Fibroblast of skin of scalp (primary cell): ENCODE measurements around the gene COMMD8. TPM values are rescaled to one million over a fixed set of nuclear protein-coding genes. Genes with fewer than 3 reads are reported as not detected.
"Not testable (repeated sequence)": the region's sequence is repeated elsewhere in the genome, so short reads cannot be mapped to it uniquely, and the experiment has no call there.

Experiments used
- DNase-seq: peaks from one replicate; pipeline ENCODE4 v3.0.0-alpha.2; 2013
- polyA plus RNA-seq, 2 experiments: library from polyadenylated mRNA; unstranded; fragments of 120-200 nt; gene quantifications; one replicate each; pipeline ENCODE4 v1.2.1, GENCODE V29; 2013; ENCODE audit not compliant: insufficient read length in 2 of 2

COMMD8 gene
- polyA plus RNA-seq (2013, experiment 1 of 2; ENCODE audit: insufficient read length), result 20.4 TPM
- 22.1 TPM for polyA plus RNA-seq (2013, experiment 2 of 2; ENCODE audit: insufficient read length)

GRCh38 chr4:47463235-47463956 lies at the start of gene COMMD8:
COMMD8 (minus strand) TSS chr4:47463702; CDS start chr4:47463651, 51 bp downstream.
- DNase-seq, result peak; percentile 96

- no peak for DNase-seq
Observed at GRCh38 chr4:47510506-47511143, 47.1 kb upstream of the COMMD8 start.

- peak; percentile 63 for DNase-seq
Observed at GRCh38 chr4:47505666-47506065, 42.2 kb upstream of the COMMD8 start.

GRCh38 chr4:47505147-47505546 lies 41.6 kb upstream of the COMMD8 start:
- DNase-seq, result no peak

- DNase-seq, result no peak
Observed at GRCh38 chr4:47500776-47501175, 37.3 kb upstream of the COMMD8 start.

- no peak for DNase-seq
Observed at GRCh38 chr4:47499700-47500099, 36.2 kb upstream of the COMMD8 start.

GRCh38 chr4:47498899-47499298 lies 35.4 kb upstream of the COMMD8 start:
- no peak for DNase-seq

GRCh38 chr4:47494124-47494430 lies 30.6 kb upstream of the COMMD8 start:
- DNase-seq, result no peak

GRCh38 chr4:47493238-47494123 lies 30.0 kb upstream of the COMMD8 start:
- no peak for DNase-seq

GRCh38 chr4:47490550-47490949 lies 27.0 kb upstream of the COMMD8 start:
- peak; percentile 15 for DNase-seq

- no peak for DNase-seq
Observed at GRCh38 chr4:47488706-47489105, 25.2 kb upstream of the COMMD8 start.

- not testable (repeated sequence) for DNase-seq
Observed at GRCh38 chr4:47486727-47487126, 23.2 kb upstream of the COMMD8 start.

- no peak for DNase-seq
Observed at GRCh38 chr4:47486231-47486673, 22.8 kb upstream of the COMMD8 start.

GRCh38 chr4:47485768-47486167 lies 22.3 kb upstream of the COMMD8 start:
- no peak for DNase-seq

- peak; percentile 94 for DNase-seq
Observed at GRCh38 chr4:47485047-47485692, 21.7 kb upstream of the COMMD8 start, which contains the start of gene ATP10D. ATP10D (plus strand) TSS chr4:47485275; CDS start chr4:47512541, 27,266 bp downstream.

GRCh38 chr4:47484168-47484567 lies 20.7 kb upstream of the COMMD8 start:
- no peak for DNase-seq

GRCh38 chr4:47483745-47484144 lies 20.2 kb upstream of the COMMD8 start:
- no peak for DNase-seq

- DNase-seq, result peak; percentile 22
Observed at GRCh38 chr4:47482326-47482725, 18.8 kb upstream of the COMMD8 start.

- DNase-seq, result no peak
Observed at GRCh38 chr4:47478804-47479203, 15.3 kb upstream of the COMMD8 start.

GRCh38 chr4:47475411-47475810 lies 11.9 kb upstream of the COMMD8 start:
- DNase-seq, result no peak

- DNase-seq, result no peak
Observed at GRCh38 chr4:47474799-47475198, 11.3 kb upstream of the COMMD8 start.

- DNase-seq, result no peak
Observed at GRCh38 chr4:47473141-47473750, 9.7 kb upstream of the COMMD8 start.
